Glomerular visceral epithelial cell (primary cell): ENCODE measurements around the gene SAYSD1.

ENCODE experiments used
- DNase-seq: peaks from one replicate; pipeline ENCODE4 v3.0.0-alpha.2; 2016; ENCODE audit errors: extremely low spot score

Gene SAYSD1

DNA sequence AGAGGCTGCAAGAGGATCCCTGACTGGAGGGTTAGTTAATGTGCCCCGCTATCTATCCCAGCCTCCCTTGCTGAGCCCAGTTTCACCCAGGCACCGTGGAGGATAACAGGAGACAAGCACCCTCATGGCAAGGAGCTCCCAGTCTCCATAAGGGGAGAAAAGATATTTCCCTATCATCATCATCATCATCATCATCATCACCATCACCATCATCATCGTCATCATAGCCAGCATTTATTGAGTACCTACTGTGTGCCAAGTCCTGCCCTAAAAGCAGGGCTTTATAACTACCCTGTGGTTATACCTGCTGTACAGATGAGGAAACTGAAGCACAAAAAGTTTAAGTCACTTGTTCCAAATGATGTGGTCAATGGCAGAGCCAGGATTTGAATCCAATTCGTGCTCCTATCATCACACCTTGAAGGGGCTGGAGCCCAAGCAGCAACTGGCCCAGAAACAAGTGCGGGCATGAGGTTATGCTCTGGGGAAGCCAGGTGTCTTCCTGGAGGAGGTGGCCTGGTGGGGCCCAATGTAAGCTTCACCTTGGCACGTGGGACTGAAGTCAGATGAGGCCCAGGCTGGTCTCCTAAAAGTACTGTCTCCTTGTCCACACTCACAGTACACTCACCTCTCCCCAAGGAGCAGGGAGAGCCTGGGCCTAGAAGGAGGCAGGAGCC lies 56.4 kb downstream of the SAYSD1 start:
- DNase-seq = no peak

DNA sequence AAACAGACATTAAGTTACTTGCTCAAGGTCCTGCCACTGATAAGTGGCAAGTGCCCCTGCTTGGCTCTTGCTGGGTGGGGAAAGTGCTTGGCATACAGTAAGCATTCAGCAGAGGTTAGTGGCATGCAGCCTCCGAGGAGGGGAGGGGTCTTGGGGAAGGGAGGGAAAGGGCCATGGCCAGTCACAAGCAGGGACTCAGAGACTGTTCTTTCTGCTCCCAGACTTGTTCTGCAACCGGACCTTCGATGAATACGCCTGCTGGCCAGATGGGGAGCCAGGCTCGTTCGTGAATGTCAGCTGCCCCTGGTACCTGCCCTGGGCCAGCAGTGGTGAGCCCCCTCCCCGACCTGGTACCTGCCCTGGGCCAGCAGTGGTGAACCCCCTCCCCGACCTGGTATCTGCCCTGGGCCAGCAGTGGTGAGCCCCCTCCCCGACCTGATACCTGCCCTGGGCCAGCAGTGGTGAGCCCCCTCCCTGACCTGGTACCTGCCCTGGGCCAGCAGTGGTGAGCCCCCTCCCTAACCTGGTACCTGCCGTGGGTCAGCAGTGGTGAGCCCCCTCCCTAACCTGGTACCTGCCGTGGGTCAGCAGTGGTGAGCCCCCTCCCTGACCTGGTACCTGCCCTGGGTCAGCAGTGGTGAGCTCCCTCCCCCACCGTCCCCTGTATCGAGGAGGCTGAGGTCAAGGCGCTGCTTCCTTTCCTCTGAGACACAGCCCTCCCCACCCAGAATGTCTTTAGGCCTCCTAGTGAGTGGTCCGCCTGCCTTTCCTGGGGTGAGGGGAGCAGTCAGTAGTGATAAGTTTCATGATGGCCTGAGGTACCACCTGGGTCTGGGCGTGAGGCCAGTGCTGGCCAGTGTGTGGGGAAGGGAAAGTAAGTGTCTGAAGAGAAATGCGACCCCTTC lies 57.5 kb downstream of the SAYSD1 start:
- no peak for DNase-seq

DNA sequence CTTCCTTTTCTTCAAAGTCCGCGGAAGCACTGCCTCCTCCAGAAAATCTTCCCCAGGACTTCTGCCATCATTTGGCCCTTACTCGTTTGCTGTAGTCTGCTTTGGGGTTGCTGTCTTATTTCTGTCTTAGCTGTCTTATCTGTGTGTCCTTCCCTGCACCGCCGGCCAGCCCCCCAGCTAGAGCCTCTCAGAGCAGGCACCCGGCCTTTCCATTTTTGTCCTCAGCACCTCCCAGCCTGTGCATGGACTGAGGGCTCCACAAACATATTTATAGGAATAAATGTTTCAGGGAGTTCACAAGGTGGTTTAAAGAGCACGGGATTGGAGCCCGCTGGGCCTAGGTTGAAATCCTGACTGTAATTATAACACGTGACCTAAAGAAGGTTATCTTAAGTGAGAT lies 58.3 kb downstream of the SAYSD1 start:
- DNase-seq = no peak

DNA sequence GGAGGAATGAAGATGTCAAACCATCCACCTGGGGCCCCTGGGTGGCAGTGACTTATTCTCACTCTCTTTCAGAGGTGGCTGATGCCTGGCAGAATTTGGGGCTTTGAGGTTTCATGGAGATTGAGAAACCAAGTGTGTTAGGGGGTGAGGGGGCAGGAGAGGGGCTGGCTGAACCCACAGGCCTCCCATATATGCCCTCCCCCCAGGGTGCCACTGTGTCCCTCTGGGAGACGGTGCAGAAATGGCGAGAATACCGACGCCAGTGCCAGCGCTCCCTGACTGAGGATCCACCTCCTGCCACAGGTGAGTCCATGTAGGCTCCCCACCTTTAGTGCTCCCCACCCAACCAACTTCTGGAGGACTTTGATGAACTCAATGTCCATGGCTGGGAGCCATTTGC lies 58.8 kb downstream of the SAYSD1 start:
- DNase-seq = no peak

DNA sequence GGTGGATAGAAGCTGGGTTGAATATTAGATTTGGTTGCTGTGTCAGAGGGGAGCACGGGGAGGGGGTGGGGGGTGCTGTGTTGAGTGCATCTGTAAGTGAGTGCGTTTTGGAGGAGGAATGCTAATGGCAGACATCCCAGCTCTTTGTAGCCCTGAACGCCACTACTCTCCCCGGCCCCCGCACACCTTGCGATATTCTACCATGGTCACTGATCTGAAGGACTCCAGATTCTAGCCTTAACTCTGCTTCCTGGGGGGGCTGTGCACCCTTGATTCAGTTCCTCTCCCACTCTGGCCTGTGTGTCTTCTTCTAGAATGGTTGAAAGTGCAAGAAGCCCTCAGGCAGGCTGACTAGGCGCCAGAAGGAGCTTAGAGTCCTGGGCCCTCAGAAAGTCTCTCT lies 59.3 kb downstream of the SAYSD1 start:
- DNase-seq = no peak

DNA sequence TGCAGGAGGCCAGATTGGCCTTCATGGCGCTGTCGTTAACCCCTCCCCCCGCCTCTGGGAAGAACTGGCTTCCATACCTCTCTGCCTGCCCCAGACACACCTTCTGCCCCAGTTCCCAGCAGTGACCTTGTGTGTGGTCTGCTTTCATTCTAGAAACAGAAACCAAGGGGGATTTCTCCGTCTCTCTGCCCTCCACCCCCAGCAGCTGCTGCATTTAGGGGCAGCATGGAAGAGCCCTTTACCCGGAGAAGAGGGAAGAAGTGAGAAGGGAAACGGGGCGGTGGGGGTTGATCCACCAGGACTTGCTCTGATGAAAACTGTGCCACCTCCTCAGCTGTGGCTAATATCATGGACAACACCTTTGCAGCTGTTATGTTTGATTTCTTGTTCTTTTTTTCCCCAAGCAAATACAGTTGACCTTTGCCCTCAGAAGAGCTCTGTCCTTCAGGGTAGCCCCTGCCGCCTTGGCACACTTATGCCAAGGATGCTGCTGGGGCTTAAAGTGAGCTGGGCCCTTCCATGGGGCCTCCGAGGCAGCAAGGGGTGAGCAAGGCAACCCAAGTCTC lies 60.3 kb downstream of the SAYSD1 start:
- DNase-seq = no peak
